Lung (tissue), 12 donors: ENCODE data around the gene KATNBL1. TPM values are rescaled to one million over a fixed set of nuclear protein-coding genes. Genes with fewer than 3 reads are reported as not detected.
"Not testable (repeated sequence)": the region's sequence is repeated elsewhere in the genome, so short reads cannot be mapped to it uniquely, and the experiment has no call there.

Experiments
- ATAC-seq: fragments of 200-7000 bp; cut with Tn5 transposase; one replicate; pipeline ENCODE4 v1.9.1; 2020; ENCODE audit warnings: moderate number of reproducible peaks; ENCODE audit not compliant: insufficient read depth, low FRiP score
- DNase-seq, 3 donors: peaks; one replicate each; pipeline ENCODE4 v3.0.0-alpha.2; 2013 to 2017
- H3K27ac ChIP-seq, 2 donors: one replicate each; pipeline ENCODE4 v1.5.1; 2013; ENCODE audit warnings: mild to moderate bottlenecking in 2 of 2, moderate library complexity in 2 of 2, control low read depth in 1 of 2, inconsistent platforms in 1 of 2, low read depth in 1 of 2, low read length in 1 of 2
- H3K27me3 ChIP-seq, 3 donors: one replicate each; pipeline ENCODE4 v1.5.1; 2013; ENCODE audit warnings: low read length in 2 of 3; ENCODE audit not compliant: control insufficient read depth in 3 of 3, insufficient read depth in 3 of 3
- H3K36me3 ChIP-seq, 4 donors: one replicate each; pipeline ENCODE4 v1.5.1; 2013; ENCODE audit warnings: low read length in 4 of 4, mild to moderate bottlenecking in 1 of 4, moderate library complexity in 1 of 4; ENCODE audit not compliant: control insufficient read depth in 4 of 4, insufficient read depth in 4 of 4
- H3K4me1 ChIP-seq, 5 donors: one replicate each; pipeline ENCODE4 v1.5.1; 2013; ENCODE audit warnings: low read length in 5 of 5, mild to moderate bottlenecking in 2 of 5, moderate library complexity in 1 of 5; ENCODE audit not compliant: control insufficient read depth in 5 of 5, insufficient read depth in 5 of 5
- H3K4me3 ChIP-seq: one replicate; pipeline ENCODE4 v1.5.1; 2013; ENCODE audit warnings: mild to moderate bottlenecking, control low read depth, moderate library complexity
- H3K9ac ChIP-seq, 2 donors: one replicate each; pipeline ENCODE4 v1.5.1; 2013; ENCODE audit warnings: low read length in 2 of 2, control low read depth in 1 of 2; ENCODE audit not compliant: insufficient read depth in 1 of 2
- H3K9me3 ChIP-seq, 4 donors: one replicate each; pipeline ENCODE4 v1.5.1; 2013; ENCODE audit warnings: low read length in 3 of 4, mild to moderate bottlenecking in 1 of 4, moderate library complexity in 1 of 4; ENCODE audit not compliant: control insufficient read depth in 4 of 4, insufficient read depth in 3 of 4
- CTCF ChIP-seq: IDR thresholded peaks from 2 replicates; pipeline ENCODE4 v1.5.1; 2012; ENCODE audit warnings: mild to moderate bottlenecking; ENCODE audit errors: control extremely low read depth, extremely low read depth
- WGBS, 2 donors: extraction: QIAGEN DNeasy Blood & Tissue Kit; methylation state at CpG; one replicate each; pipeline ENCODE4 v1.1.7; 2013; 5-methylcytosine and 5-hydroxymethylcytosine counted together
- polyA plus RNA-seq, 2 donors: library from polyadenylated mRNA; stranded (reverse); fragments of 200-250 nt; gene quantifications; one replicate each; pipeline ENCODE4 v1.2.1, GENCODE V29; 2013
- total RNA-seq, 2 donors: library from RNA; depleted of rRNA in 1 of 2; stranded (reverse); fragments of >200 nt in 1 of 2; gene quantifications; one replicate each; pipeline ENCODE4 v1.2.1, GENCODE V29; 2014 to 2021
- donor health status: control.
- donor health status: control.
- donor health status: Bipolar disorder and iron deficiency.
- donor health status: healthy.
- donor health status: DM: yes; HTN: yes; CAD: no.

The KATNBL1 gene
- total and polyA plus RNA-seq, 4 donors, result 25.7 to 112 (median 36.9) TPM

GRCh38 chr15:34188711-34189110 is 21.2 kb downstream of the KATNBL1 start:
- Histone ChIP-seq H3K4me1 (peaks cover 0 to 6% (median 0%) of the 10 kb centered on the region in 5 donors), H3K36me3 (peaks cover 0 to 4% (median 0%) of the 10 kb centered on the region in 4 donors), H3K27ac (no peak overlapping the region), H3K4me3 (no peak overlapping the region), H3K9ac (no peak overlapping the region), H3K27me3 (no peaks in the 10 kb centered on the region), H3K9me3 (no peaks in the 10 kb centered on the region)
- TF ChIP-seq CTCF, result no peak
- DNase-seq (no peak), ATAC-seq (no peak)
- 90 to 94% methylated on average over 5 of the region's 5 CpGs for WGBS, 2 donors

- H3K9ac ChIP-seq, result no peak overlapping the region
- peaks cover 0 to 6% (median 0%) of the 10 kb centered on the region in 5 donors for H3K4me1 ChIP-seq
- no peak for TF ChIP-seq CTCF
- WGBS, 2 donors, result 46 to 69% methylated on average over 4 of the region's 4 CpGs
- no peaks in the 10 kb centered on the region for H3K9me3 ChIP-seq
- ATAC-seq (no peak), DNase-seq (no peak)
- no peaks in the 10 kb centered on the region for H3K27me3 ChIP-seq
- H3K36me3 ChIP-seq, result peaks cover 0 to 4% (median 0%) of the 10 kb centered on the region in 4 donors
- no peak overlapping the region for H3K27ac ChIP-seq
- H3K4me3 ChIP-seq, result no peak overlapping the region
Measured at GRCh38 chr15:34185666-34186065, 24.2 kb downstream of the KATNBL1 start.

GRCh38 chr15:34182942-34183341 is 27.0 kb downstream of the KATNBL1 start:
- Histone ChIP-seq H3K27me3 (no peaks in the 10 kb centered on the region), H3K9me3 (no peaks in the 10 kb centered on the region), H3K27ac (no peak overlapping the region), H3K9ac (no peak overlapping the region), H3K4me3 (no peak overlapping the region), H3K4me1 (peaks cover 0 to 6% (median 0%) of the 10 kb centered on the region in 5 donors), H3K36me3 (peaks cover 0 to 4% (median 0%) of the 10 kb centered on the region in 4 donors)
- WGBS, 2 donors, result 56 to 84% methylated on average over 4 of the region's 4 CpGs
- no peak for ATAC-seq
- DNase-seq, result peak; percentile 10 to 39 (median 16)
- TF ChIP-seq CTCF, result no peak

GRCh38 chr15:34179234-34179633 is 30.7 kb downstream of the KATNBL1 start:
- Histone ChIP-seq H3K27me3 (no peaks in the 10 kb centered on the region), H3K9ac (no peak overlapping the region), H3K4me1 (peaks cover 0 to 2% (median 0%) of the 10 kb centered on the region in 5 donors), H3K9me3 (peaks cover 0 to 5% (median under 1%) of the 10 kb centered on the region in 4 donors), H3K27ac (no peak overlapping the region), H3K4me3 (no peak overlapping the region), H3K36me3 (no peaks in the 10 kb centered on the region)
- ATAC-seq (no peak), DNase-seq (no peak)
- 93 to 95% methylated on average over 3 of the region's 3 CpGs for WGBS, 2 donors
- no peak for TF ChIP-seq CTCF

GRCh38 chr15:34165987-34166573 is 43.8 kb downstream of the KATNBL1 start:
- not testable (repeated sequence) for DNase-seq, H3K4me1 ChIP-seq, ATAC-seq, H3K27me3 ChIP-seq, H3K27ac ChIP-seq, H3K9ac ChIP-seq, H3K4me3 ChIP-seq
- H3K36me3 ChIP-seq, result peaks cover 3 to 19% (median 5%) of the 10 kb centered on the region in 4 donors
- WGBS, 2 donors, result 90 to 94% methylated on average over 14 of the region's 14 CpGs
- peaks cover 0 to 12% (median 4%) of the 10 kb centered on the region in 4 donors for H3K9me3 ChIP-seq
